ENCODE data around the gene FGF12. TPM values are rescaled to one million over a fixed set of nuclear protein-coding genes. Genes with fewer than 3 reads are reported as not detected.

The FGF12 gene
- polyA plus RNA-seq, 1 experiment, result 0.11 TPM

GRCh38 chr3:192332386-192333291, 394.7 kb downstream of the FGF12 start:
- no peaks in the 10 kb centered on the region for H3K36me3 ChIP-seq (ENCODE audit: control insufficient read depth, insufficient read depth, low read length)
- no peak for DNase-seq (ENCODE audit: low read depth)
- ChIA-PET POLR2A (no interaction called here), CTCF (no interaction called here)
- no peaks in the 10 kb centered on the region for H3K27me3 ChIP-seq (ENCODE audit: control insufficient read depth, insufficient read depth, low read length)
- TF ChIP-seq CTCF (IDR thresholded peaks at IDR 0.05; ENCODE audit: insufficient read depth, low read depth, low read length), result no peak
- H3K4me3 ChIP-seq (ENCODE audit: low read depth, low read length), result no peak overlapping the region

GRCh38 chr3:192331749-192332385, 395.5 kb downstream of the FGF12 start:
- Histone ChIP-seq H3K27me3 (ENCODE audit: control insufficient read depth, insufficient read depth, low read length) (no peaks in the 10 kb centered on the region), H3K4me3 (ENCODE audit: low read depth, low read length) (no peak overlapping the region), H3K36me3 (ENCODE audit: control insufficient read depth, insufficient read depth, low read length) (no peaks in the 10 kb centered on the region)
- TF ChIP-seq CTCF (IDR thresholded peaks at IDR 0.05; ENCODE audit: insufficient read depth, low read depth, low read length), result no peak
- ChIA-PET POLR2A (no interaction called here), CTCF (no interaction called here)
- no peak for DNase-seq (ENCODE audit: low read depth)

- TF ChIP-seq CTCF (IDR thresholded peaks at IDR 0.05; ENCODE audit: insufficient read depth, low read depth, low read length), result no peak
- H3K36me3 ChIP-seq (ENCODE audit: control insufficient read depth, insufficient read depth, low read length), result no peaks in the 10 kb centered on the region
- DNase-seq (ENCODE audit: low read depth), result no peak
- H3K27me3 ChIP-seq (ENCODE audit: control insufficient read depth, insufficient read depth, low read length), result no peaks in the 10 kb centered on the region
- ChIA-PET POLR2A (no interaction called here), CTCF (no interaction called here)
- no peak overlapping the region for H3K4me3 ChIP-seq (ENCODE audit: low read depth, low read length)
These were observed 400.7 kb downstream of the FGF12 start for GRCh38 chr3:192326656-192327055.

- ChIA-PET POLR2A (no interaction called here), CTCF (no interaction called here)
- Histone ChIP-seq H3K27me3 (ENCODE audit: control insufficient read depth, insufficient read depth, low read length) (no peaks in the 10 kb centered on the region), H3K4me3 (ENCODE audit: low read depth, low read length) (no peak overlapping the region), H3K36me3 (ENCODE audit: control insufficient read depth, insufficient read depth, low read length) (no peaks in the 10 kb centered on the region)
- DNase-seq (ENCODE audit: low read depth), result no peak
- TF ChIP-seq CTCF (IDR thresholded peaks at IDR 0.05; ENCODE audit: insufficient read depth, low read depth, low read length), result no peak
These were observed 409.8 kb downstream of the FGF12 start for GRCh38 chr3:192317564-192317963.

- Histone ChIP-seq H3K4me3 (ENCODE audit: low read depth, low read length) (no peak overlapping the region), H3K36me3 (ENCODE audit: control insufficient read depth, insufficient read depth, low read length) (no peaks in the 10 kb centered on the region), H3K27me3 (ENCODE audit: control insufficient read depth, insufficient read depth, low read length) (no peaks in the 10 kb centered on the region)
- POLR2A ChIA-PET, result no interaction called here
- no peak for TF ChIP-seq CTCF (IDR thresholded peaks at IDR 0.05; ENCODE audit: insufficient read depth, low read depth, low read length)
- CTCF ChIA-PET, result no interaction called here
- no peak for DNase-seq (ENCODE audit: low read depth)
These were observed 413.7 kb downstream of the FGF12 start for GRCh38 chr3:192313605-192314004.
